GM11168 (cell line): ENCODE measurements around the gene GSTO1.
"Not testable (repeated sequence)": the region's sequence is repeated elsewhere in the genome, so short reads cannot be mapped to it uniquely, and the experiment has no call there.

ENCODE experiments used
- in situ Hi-C: fragments of 300-500 bp; cut with MboI; formaldehyde crosslinking; loops from one replicate; pipeline ENCODE4 v1.12.0; 2022; ENCODE audit warnings: low sequenced_read_pairs; ENCODE audit not compliant: unreplicated experiment

GSTO1 gene

GRCh38 chr10:104254493-104255310 is at the start of gene GSTO1:
TSS of gene GSTO1 (plus strand) at chr10:104254892. CDS start at chr10:104254929, 37 bp downstream.
- in situ Hi-C loops, result no loop called here

- in situ Hi-C loops, result no loop called here
Measured at GRCh38 chr10:104208730-104209129, 46.0 kb upstream of the GSTO1 start.

GRCh38 chr10:104209575-104210198 is 45.0 kb upstream of the GSTO1 start:
- in situ Hi-C loops, result no loop called here

- in situ Hi-C loops, result no loop called here
Measured at GRCh38 chr10:104216631-104217030, 38.1 kb upstream of the GSTO1 start.

GRCh38 chr10:104218751-104219150 is 35.9 kb upstream of the GSTO1 start:
- in situ Hi-C loops, result no loop called here

- in situ Hi-C loops, result no loop called here
Measured at GRCh38 chr10:104220522-104220921, 34.2 kb upstream of the GSTO1 start.

- in situ Hi-C loops, result no loop called here
Measured at GRCh38 chr10:104223304-104223703, 31.4 kb upstream of the GSTO1 start.

GRCh38 chr10:104230490-104230889 is 24.2 kb upstream of the GSTO1 start:
- in situ Hi-C loops, result no loop called here

- in situ Hi-C loops, result no loop called here
Measured at GRCh38 chr10:104231784-104232612, 22.7 kb upstream of the GSTO1 start, which contains the start of gene CFAP43. TSS of gene CFAP43 (minus strand) at chr10:104232364. CDS start at chr10:104232246, 118 bp downstream.

GRCh38 chr10:104232613-104233102 is 22.0 kb upstream of the GSTO1 start:
- in situ Hi-C loops, result no loop called here

GRCh38 chr10:104233817-104234216 is 20.9 kb upstream of the GSTO1 start:
- in situ Hi-C loops, result no loop called here

GRCh38 chr10:104234934-104235333 is 19.8 kb upstream of the GSTO1 start:
- in situ Hi-C loops, result no loop called here

GRCh38 chr10:104235801-104236200 is 18.9 kb upstream of the GSTO1 start:
- in situ Hi-C loops, result no loop called here

GRCh38 chr10:104240078-104240477 is 14.6 kb upstream of the GSTO1 start:
- in situ Hi-C loops, result no loop called here

GRCh38 chr10:104242545-104242944 is 12.1 kb upstream of the GSTO1 start:
- in situ Hi-C loops, result no loop called here

GRCh38 chr10:104243009-104243408 is 11.7 kb upstream of the GSTO1 start:
- in situ Hi-C loops, result not testable (repeated sequence)

- in situ Hi-C loops, result no loop called here
Measured at GRCh38 chr10:104243512-104243911, 11.2 kb upstream of the GSTO1 start.

- in situ Hi-C loops, result no loop called here
Measured at GRCh38 chr10:104245066-104245632, 9.5 kb upstream of the GSTO1 start.

- in situ Hi-C loops, result no loop called here
Measured at GRCh38 chr10:104246976-104247375, 7.7 kb upstream of the GSTO1 start.

GRCh38 chr10:104247513-104248146 is 7.1 kb upstream of the GSTO1 start:
- in situ Hi-C loops, result no loop called here
